Measurements from ENCODE around the gene KPNA3.

- TF ChIP-seq CTCF (IDR thresholded peaks at IDR 0.05) (no peak), TCF7L2 (IDR thresholded peaks at IDR 0.05; ENCODE audit: low read depth, low read length) (no peak)
Observed at GRCh38 chr13:49840675-49841074, 48.2 kb upstream of the KPNA3 start.

Data from Panc1 (cell line).